ENCODE measurements around the gene FAM131C.

DNA sequence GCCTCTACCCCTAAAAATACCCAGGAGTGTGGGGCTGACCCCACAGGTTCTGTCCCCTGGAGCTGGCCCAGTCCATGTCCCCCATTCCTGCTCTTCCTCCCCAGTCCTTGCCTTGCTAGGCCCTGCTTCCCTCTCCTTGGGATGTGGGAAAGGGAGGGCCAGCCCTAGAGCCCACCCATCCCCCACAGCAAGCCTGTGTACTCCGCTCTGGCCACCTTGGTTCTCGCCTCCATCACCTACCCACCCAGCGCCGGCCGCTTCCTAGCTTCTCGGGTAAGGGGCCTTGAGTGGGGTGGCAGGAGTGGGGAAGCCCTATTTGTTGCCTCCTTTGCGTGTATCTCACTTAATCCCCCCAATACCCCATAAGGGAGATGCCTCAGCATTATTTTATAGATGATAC, 23.1 kb downstream of the FAM131C start:
- TF ChIP-seq, protein P1, sequence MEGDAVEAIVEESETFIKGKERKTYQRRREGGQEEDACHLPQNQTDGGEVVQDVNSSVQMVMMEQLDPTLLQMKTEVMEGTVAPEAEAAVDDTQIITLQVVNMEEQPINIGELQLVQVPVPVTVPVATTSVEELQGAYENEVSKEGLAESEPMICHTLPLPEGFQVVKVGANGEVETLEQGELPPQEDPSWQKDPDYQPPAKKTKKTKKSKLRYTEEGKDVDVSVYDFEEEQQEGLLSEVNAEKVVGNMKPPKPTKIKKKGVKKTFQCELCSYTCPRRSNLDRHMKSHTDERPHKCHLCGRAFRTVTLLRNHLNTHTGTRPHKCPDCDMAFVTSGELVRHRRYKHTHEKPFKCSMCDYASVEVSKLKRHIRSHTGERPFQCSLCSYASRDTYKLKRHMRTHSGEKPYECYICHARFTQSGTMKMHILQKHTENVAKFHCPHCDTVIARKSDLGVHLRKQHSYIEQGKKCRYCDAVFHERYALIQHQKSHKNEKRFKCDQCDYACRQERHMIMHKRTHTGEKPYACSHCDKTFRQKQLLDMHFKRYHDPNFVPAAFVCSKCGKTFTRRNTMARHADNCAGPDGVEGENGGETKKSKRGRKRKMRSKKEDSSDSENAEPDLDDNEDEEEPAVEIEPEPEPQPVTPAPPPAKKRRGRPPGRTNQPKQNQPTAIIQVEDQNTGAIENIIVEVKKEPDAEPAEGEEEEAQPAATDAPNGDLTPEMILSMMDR (IDR thresholded peaks at IDR 0.05; ENCODE audit: insufficient read depth, low read length, poor library complexity, severe bottlenecking), result no peak
- TF ChIP-seq EZH2phosphoT487 (conservative IDR thresholded peaks at IDR 0.05; ENCODE audit: low read length), result no peak
